Measurements from ENCODE around the gene TEX14.
A peak's percentile ranks its signal among the peaks of the same experiment; 100 is the strongest.
"Not testable (repeated sequence)": the region's sequence is repeated elsewhere in the genome, so short reads cannot be mapped to it uniquely, and the experiment has no call there.

TEX14 gene

DNA sequence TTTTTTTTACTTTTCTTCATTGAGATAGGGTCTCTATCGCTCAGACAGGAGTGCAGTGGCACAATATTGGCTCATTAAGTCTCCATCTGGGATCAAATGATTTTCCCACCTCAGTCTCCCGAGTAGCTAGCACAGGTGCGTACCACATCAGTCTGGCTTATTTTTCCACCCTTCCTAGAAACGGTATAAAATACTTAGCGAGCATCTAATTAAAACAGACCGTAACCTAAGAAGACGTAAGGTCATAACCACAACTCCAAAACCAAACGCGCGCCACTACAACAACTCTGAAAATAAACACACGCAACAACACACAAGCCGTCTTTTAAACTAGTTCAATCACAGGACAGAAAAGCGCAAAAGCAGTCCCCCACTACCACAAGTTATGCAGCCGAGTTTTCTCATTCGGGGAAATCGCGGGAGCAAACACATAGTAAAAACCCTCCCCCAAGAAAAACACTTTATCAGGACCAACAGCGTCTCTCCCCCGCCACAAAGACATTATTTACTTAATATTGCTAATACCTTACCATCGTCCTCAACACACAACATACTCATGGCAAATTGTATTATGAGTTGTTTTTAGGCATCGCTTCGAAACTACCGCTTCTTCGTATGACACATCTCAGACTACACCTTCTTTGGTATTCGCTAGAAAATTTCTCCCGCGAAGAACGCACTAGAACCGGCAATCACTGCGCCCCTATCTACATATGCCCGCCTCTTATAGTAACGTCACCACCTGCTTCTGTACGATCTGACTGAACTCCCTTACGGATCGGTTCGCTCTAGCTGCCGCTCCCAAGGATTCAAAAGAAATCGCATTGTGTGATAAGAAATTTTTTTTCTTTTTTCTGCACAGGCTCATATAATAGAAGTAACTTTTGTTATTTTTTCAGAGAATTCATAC is 32.8 kb downstream of the TEX14 start:
- TF ChIP-seq, protein P1, sequence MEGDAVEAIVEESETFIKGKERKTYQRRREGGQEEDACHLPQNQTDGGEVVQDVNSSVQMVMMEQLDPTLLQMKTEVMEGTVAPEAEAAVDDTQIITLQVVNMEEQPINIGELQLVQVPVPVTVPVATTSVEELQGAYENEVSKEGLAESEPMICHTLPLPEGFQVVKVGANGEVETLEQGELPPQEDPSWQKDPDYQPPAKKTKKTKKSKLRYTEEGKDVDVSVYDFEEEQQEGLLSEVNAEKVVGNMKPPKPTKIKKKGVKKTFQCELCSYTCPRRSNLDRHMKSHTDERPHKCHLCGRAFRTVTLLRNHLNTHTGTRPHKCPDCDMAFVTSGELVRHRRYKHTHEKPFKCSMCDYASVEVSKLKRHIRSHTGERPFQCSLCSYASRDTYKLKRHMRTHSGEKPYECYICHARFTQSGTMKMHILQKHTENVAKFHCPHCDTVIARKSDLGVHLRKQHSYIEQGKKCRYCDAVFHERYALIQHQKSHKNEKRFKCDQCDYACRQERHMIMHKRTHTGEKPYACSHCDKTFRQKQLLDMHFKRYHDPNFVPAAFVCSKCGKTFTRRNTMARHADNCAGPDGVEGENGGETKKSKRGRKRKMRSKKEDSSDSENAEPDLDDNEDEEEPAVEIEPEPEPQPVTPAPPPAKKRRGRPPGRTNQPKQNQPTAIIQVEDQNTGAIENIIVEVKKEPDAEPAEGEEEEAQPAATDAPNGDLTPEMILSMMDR (IDR thresholded peaks at IDR 0.05), result no peak
- Histone ChIP-seq H3K36me3 (no peaks in the 10 kb centered on the region), H3K4me3 (peak overlapping the region; percentile 42 to 51), H3K4me1 (peaks cover 0 to 13% (median 2%) of the 10 kb centered on the region in 4 donors), H3K27me3 (no peaks in the 10 kb centered on the region), H3K9me3 (no peaks in the 10 kb centered on the region), H3K27ac (peak overlapping the region; percentile 62 to 77)
- peak; percentile 54 to 79 for DNase-seq
- intact Hi-C loops (cut with DNase I; ENCODE audit: low total_unique reads), result no loop called here

DNA sequence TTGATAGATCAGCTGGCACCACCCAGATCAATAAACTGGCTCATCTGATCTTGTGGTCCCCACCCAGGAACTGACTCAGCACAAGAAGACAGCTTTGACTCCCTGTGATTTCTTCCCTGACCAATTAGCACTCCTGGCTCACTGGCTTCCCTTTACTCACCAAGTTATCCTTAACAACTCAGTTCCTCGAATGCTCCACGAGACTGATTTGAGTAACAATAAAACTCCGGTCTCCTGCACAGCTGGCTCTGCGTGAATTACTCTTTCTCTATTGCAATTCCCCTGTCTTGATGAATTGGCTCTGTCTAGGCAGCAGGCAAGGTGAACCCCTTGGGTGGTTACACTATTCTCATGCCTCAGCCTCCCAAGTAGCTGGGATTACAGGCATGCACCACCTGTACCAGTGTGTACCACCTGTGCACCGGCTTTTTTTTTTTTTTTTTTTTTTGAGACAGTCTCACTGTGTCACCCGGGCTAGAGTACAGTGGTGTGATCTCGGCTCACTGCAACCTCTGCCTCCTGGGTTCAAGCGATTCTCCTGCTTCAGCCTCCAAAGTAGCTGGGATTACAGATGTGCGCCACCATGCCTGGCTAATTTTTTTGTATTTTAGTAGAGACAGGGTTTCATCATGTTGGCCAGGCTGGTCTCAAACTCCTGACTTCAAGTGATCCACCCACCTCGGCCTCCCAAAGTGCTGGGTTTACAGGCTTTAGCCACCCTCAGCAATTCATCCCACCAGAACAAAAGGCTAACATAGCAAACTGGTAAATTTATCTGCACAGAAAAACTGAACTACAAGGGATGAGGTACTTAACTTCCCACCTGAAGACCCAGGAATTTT is 33.7 kb downstream of the TEX14 start:
- H3K9me3 ChIP-seq; intact Hi-C loops (cut with DNase I; ENCODE audit: low total_unique reads); DNase-seq; H3K27me3 ChIP-seq; H3K36me3 ChIP-seq: not testable (repeated sequence)
- peak overlapping the region; percentile 42 to 51 for H3K4me3 ChIP-seq
- H3K4me1 ChIP-seq, result peaks cover 0 to 13% (median 2%) of the 10 kb centered on the region in 4 donors
- peak overlapping the region; percentile 62 to 77 for H3K27ac ChIP-seq

DNA sequence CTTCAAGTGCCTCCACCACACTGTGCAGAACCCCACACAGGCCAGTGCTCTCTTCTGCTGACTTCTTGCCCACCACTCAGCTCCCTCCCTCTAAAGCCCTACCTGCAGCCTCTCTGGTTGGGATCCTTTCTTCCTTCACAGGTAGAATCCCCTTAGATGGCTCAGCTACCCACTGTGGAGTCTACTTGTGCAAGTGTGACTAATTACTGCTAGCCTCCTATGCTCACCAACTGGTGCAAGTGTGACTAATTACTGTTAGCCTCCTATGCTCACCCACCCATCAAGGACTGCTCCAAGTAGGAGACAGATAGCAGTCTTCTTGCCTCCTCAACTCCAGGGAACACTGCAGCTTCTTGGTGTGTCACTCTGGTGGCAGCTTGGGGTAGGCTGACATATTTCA is 43.6 kb downstream of the TEX14 start:
- H3K36me3 ChIP-seq, result no peaks in the 10 kb centered on the region
- no peaks in the 10 kb centered on the region for H3K9me3 ChIP-seq
- DNase-seq, result no peak
- H3K27me3 ChIP-seq, result no peaks in the 10 kb centered on the region
- no peaks in the 10 kb centered on the region for H3K4me1 ChIP-seq
- intact Hi-C loops (cut with DNase I; ENCODE audit: low total_unique reads), result no loop called here
- TF ChIP-seq, protein P1 (IDR thresholded peaks at IDR 0.05), result no peak
- no peak overlapping the region for H3K4me3 ChIP-seq
- H3K27ac ChIP-seq, result no peak overlapping the region

DNA sequence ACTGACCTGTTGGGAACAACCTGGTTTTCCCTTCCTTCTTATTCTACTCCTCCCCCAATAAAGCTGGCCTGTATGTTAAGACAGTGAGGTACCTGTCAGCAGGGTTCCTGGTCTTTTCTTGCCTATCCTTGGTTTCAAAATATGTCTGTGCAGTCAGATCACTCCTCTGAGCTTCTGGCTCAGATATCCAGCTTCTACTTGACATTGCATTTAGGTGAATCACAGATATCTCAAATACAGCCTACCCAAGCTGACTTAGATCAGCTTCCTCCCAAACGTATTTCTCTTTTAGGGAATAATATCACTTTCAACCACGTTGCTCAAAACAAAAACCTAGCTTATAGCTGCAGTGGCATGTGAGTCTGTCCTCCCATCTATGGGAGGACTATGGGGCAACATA is 48.7 kb downstream of the TEX14 start:
- TF ChIP-seq, protein P1 (IDR thresholded peaks at IDR 0.05), result no peak

DNA sequence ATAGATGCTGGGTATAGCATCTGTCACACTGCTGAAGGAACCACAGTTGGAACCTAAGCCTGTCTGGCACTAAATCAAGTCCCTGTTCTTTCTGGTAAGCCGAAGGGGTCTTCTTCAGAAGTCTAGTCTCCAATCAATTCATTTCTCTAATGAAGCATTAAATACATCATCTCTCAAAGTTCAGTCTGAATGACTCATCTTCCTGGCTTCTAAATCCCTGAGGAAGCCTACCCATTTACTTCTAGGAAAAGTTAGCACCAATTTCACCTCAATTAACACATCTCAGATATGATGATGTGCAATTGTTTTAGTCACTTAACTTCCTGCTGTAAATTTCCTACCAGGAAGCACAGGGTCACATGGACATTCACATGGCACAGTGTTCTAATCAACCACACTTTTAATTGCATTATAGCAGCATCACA is 49.9 kb downstream of the TEX14 start:
- no peak overlapping the region for H3K4me3 ChIP-seq
- TF ChIP-seq, protein P1 (IDR thresholded peaks at IDR 0.05), result no peak
- intact Hi-C loops (cut with DNase I; ENCODE audit: low total_unique reads), result no loop called here
- DNase-seq, result no peak
- H3K4me1 ChIP-seq, result no peaks in the 10 kb centered on the region
- H3K36me3 ChIP-seq, result no peaks in the 10 kb centered on the region
- no peak overlapping the region for H3K27ac ChIP-seq
- no peaks in the 10 kb centered on the region for H3K27me3 ChIP-seq
- no peaks in the 10 kb centered on the region for H3K9me3 ChIP-seq

More for the DNA sequence above, 48.7 kb downstream of the TEX14 start:
- no peaks in the 10 kb centered on the region for H3K27me3 ChIP-seq
- H3K9me3 ChIP-seq, result no peaks in the 10 kb centered on the region
- intact Hi-C loops (cut with DNase I; ENCODE audit: low total_unique reads), result no loop called here
- H3K4me1 ChIP-seq, result no peaks in the 10 kb centered on the region
- no peak for DNase-seq
- H3K4me3 ChIP-seq, result no peak overlapping the region
- no peak overlapping the region for H3K27ac ChIP-seq
- H3K36me3 ChIP-seq, result no peaks in the 10 kb centered on the region

DNA sequence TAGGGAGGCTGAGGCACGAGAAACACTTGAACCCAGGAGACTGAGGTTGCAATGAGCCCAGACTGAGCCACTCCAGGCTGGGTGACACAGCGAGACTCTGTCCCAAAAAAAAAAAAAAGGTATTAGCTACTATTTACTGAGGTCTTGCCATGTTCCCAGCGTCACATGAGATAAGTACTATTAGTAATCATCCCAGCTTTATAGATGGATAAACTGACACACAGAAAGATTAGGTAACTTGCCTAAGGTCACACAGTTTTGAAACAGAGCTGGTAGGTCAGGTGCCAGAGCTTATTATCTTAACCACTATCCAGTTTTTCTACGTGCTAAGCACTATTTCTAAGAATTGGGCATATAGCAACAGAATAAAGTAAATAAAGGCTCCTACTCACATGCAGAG is 51.6 kb downstream of the TEX14 start:
- Histone ChIP-seq H3K9me3 (no peaks in the 10 kb centered on the region), H3K27me3 (no peaks in the 10 kb centered on the region), H3K4me1 (no peaks in the 10 kb centered on the region), H3K36me3 (no peaks in the 10 kb centered on the region), H3K4me3 (no peak overlapping the region), H3K27ac (no peak overlapping the region)
- TF ChIP-seq, protein P1 (IDR thresholded peaks at IDR 0.05), result no peak
- no peak for DNase-seq
- intact Hi-C loops (cut with DNase I; ENCODE audit: low total_unique reads), result no loop called here

Measured in tibial artery (tissue), 4 donors.